Chondrocyte (in vitro differentiated cells): ENCODE measurements around the gene SATB2. TPM values are rescaled to one million over a fixed set of nuclear protein-coding genes. Genes with fewer than 3 reads are reported as not detected.

ENCODE experiments used
- DNase-seq: peaks from one replicate; pipeline ENCODE4 v3.0.0; 2021; ENCODE audit warnings: mixed read lengths, low spot score
- H3K27ac Mint-ChIP-seq: one replicate; pipeline ENCODE4 v1.8.0; 2021; ENCODE audit warnings: mild to moderate bottlenecking, moderate library complexity, mixed read lengths; ENCODE audit not compliant: unreplicated experiment
- H3K27me3 Mint-ChIP-seq: 2 replicates; pipeline ENCODE4 v1.8.0; 2021; ENCODE audit warnings: low read depth, mixed read lengths
- H3K36me3 Mint-ChIP-seq: 2 replicates; pipeline ENCODE4 v1.8.0; 2021; ENCODE audit warnings: low read depth, mixed read lengths
- H3K4me1 Mint-ChIP-seq: 2 replicates; pipeline ENCODE4 v1.8.0; 2021; ENCODE audit warnings: low read depth, mild to moderate bottlenecking, mixed read lengths
- H3K4me3 Mint-ChIP-seq: one replicate; pipeline ENCODE4 v1.8.0; 2021; ENCODE audit warnings: mild to moderate bottlenecking, moderate library complexity, mixed read lengths; ENCODE audit not compliant: unreplicated experiment
- H3K9me3 Mint-ChIP-seq: 2 replicates; pipeline ENCODE4 v1.8.0; 2021; ENCODE audit warnings: low read depth, mixed read lengths
- total RNA-seq: library from RNA; stranded (reverse); gene quantifications from 3 replicates; pipeline ENCODE4 v1.2.1, GENCODE V29; 2021
- TF ChIP-seq, protein P1 (sequence below): fragments of 200-600 bp; sonication (generic); IDR thresholded peaks from 2 replicates; pipeline ENCODE4 v1.5.0; 2021; ENCODE audit warnings: antibody characterized with exemption, mild to moderate bottlenecking, moderate library complexity

The SATB2 gene
- total RNA-seq, 1 donor from 2014 or later = 11.6 TPM

DNA sequence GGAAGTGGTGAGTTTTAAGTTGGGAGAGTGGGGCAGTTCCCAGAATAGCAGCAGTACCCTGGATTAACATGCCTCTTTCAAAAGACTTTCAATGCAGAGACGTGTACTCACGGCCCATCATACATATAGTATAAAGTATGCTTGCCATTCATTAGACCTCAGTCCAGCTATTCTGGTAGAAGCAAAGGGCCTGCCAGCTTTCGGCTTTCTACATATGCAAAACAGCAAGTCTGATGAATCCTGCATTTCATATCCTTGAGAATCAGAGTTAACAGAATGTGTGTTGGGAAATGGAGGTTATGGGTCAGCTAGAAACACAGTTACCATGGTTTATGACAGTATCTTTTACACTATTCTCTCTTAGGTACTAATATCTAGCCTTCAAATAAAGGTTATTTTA, 27.5 kb downstream of the SATB2 start:
- TF ChIP-seq, protein P1, sequence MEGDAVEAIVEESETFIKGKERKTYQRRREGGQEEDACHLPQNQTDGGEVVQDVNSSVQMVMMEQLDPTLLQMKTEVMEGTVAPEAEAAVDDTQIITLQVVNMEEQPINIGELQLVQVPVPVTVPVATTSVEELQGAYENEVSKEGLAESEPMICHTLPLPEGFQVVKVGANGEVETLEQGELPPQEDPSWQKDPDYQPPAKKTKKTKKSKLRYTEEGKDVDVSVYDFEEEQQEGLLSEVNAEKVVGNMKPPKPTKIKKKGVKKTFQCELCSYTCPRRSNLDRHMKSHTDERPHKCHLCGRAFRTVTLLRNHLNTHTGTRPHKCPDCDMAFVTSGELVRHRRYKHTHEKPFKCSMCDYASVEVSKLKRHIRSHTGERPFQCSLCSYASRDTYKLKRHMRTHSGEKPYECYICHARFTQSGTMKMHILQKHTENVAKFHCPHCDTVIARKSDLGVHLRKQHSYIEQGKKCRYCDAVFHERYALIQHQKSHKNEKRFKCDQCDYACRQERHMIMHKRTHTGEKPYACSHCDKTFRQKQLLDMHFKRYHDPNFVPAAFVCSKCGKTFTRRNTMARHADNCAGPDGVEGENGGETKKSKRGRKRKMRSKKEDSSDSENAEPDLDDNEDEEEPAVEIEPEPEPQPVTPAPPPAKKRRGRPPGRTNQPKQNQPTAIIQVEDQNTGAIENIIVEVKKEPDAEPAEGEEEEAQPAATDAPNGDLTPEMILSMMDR = no peak
- DNase-seq = no peak
- Mint-ChIP-seq H3K27ac (no peak overlapping the region), H3K4me1 (peaks cover 11% of the 10 kb centered on the region), H3K27me3 (no peaks in the 10 kb centered on the region), H3K4me3 (no peak overlapping the region), H3K9me3 (no peaks in the 10 kb centered on the region), H3K36me3 (peaks cover 8% of the 10 kb centered on the region)

DNA sequence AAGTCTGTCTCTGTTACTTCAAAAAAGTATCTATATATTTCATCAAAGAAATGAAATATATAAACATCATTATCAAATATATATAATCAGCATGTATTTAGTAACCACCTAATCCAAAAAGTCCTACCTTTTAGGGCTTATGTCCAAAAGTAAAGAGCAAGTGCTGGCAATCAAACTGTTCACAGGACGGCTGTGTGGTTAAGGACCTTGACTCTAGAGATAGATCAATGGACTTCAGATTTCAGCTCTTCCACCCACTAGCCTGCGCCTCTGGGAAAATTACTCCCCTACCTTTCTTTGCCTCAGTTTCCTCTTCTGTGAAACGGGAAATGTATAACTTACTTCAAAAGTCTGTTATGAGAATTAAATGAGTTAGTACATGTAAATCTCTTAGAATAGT, 29.4 kb downstream of the SATB2 start:
- H3K9me3 Mint-ChIP-seq = no peaks in the 10 kb centered on the region
- H3K36me3 Mint-ChIP-seq = peaks cover 8% of the 10 kb centered on the region
- TF ChIP-seq, protein P1 = no peak
- H3K27me3 Mint-ChIP-seq = no peaks in the 10 kb centered on the region
- H3K4me1 Mint-ChIP-seq = peaks cover 11% of the 10 kb centered on the region
- DNase-seq = no peak
- H3K4me3 Mint-ChIP-seq = no peak overlapping the region
- H3K27ac Mint-ChIP-seq = no peak overlapping the region

DNA sequence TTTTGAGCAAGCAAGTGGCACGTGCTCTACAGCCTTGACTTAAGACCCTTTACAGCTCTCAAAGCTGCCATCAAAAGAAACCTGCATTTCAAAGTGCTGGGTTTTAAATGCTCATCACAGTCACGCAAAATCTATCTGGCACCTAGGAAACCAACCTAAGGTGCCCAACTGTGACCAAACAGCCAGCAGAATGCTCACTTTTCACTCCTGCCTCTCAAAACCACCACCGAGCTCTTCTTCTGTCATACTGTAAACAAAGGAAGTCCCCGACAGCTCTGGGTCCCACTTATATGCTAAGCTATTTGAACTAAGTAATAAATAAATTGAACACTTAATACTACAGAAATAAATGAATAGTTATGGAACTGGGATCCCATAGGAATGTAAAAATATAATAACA, 33.6 kb downstream of the SATB2 start:
- DNase-seq = no peak

DNA sequence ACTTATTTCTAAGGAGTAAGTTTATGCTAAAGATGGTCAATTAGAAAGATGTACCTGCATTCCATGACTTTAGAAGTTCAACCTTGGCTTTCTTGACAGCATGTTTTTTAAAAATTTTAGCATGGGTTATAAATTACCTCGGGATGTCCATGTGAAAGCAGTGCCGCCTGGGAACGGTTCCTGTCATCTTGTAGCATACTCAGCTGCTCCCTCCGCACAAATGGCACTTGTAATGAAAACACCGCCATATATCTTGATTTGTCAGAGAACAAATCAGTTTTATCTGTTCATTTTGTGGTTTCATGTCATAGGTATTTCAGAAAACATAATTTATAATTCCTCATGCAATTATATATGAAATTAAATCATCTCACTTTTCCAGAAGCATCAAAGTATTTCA, 38.3 kb downstream of the SATB2 start:
- Mint-ChIP-seq H3K36me3 (peaks cover 11% of the 10 kb centered on the region), H3K4me1 (no peaks in the 10 kb centered on the region), H3K9me3 (no peaks in the 10 kb centered on the region), H3K27ac (no peak overlapping the region), H3K4me3 (no peak overlapping the region), H3K27me3 (no peaks in the 10 kb centered on the region)
- TF ChIP-seq, protein P1 = no peak
- DNase-seq = no peak

More for the DNA sequence above, 33.6 kb downstream of the SATB2 start:
- H3K4me3 Mint-ChIP-seq = no peak overlapping the region
- TF ChIP-seq, protein P1 = no peak
- peaks cover 5% of the 10 kb centered on the region for H3K36me3 Mint-ChIP-seq
- H3K27me3 Mint-ChIP-seq = no peaks in the 10 kb centered on the region
- no peaks in the 10 kb centered on the region for H3K4me1 Mint-ChIP-seq
- H3K27ac Mint-ChIP-seq = no peak overlapping the region
- H3K9me3 Mint-ChIP-seq = no peaks in the 10 kb centered on the region

DNA sequence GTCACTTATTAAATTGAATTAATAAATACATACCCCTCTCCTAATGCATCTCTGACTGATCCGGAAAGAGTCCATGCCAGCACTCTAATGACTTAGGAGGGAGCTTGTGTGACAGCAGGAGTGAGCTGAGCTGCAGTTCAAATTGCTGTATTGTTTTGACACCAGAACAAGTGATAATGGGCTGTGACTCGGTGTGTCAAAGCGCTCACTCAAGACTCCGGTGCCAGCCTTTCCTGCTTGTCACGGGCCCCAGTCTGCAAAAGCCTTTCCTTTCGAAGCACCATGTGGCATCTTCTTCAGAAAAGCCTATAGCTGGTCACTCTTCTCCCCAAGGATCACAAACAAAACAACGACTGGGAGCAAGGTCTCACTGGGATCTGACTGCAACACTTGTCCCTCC, 43.3 kb downstream of the SATB2 start:
- H3K27me3 Mint-ChIP-seq = no peaks in the 10 kb centered on the region
- TF ChIP-seq, protein P1 = no peak
- H3K4me1 Mint-ChIP-seq = peaks cover 10% of the 10 kb centered on the region
- H3K27ac Mint-ChIP-seq = no peak overlapping the region
- H3K4me3 Mint-ChIP-seq = no peak overlapping the region
- DNase-seq = no peak
- peaks cover 12% of the 10 kb centered on the region for H3K36me3 Mint-ChIP-seq
- H3K9me3 Mint-ChIP-seq = no peaks in the 10 kb centered on the region
